GM18526 (cell line): Measurements from ENCODE around the gene SMDT1.
A peak's percentile ranks its signal among the peaks of the same experiment; 100 is the strongest.

Source experiments
- POLR2A ChIP-seq: IDR thresholded peaks from 3 replicates; pipeline ENCODE4 v1.6.1; 2011; ENCODE audit not compliant: insufficient read length; ENCODE audit errors: extremely low read depth

Gene SMDT1

DNA sequence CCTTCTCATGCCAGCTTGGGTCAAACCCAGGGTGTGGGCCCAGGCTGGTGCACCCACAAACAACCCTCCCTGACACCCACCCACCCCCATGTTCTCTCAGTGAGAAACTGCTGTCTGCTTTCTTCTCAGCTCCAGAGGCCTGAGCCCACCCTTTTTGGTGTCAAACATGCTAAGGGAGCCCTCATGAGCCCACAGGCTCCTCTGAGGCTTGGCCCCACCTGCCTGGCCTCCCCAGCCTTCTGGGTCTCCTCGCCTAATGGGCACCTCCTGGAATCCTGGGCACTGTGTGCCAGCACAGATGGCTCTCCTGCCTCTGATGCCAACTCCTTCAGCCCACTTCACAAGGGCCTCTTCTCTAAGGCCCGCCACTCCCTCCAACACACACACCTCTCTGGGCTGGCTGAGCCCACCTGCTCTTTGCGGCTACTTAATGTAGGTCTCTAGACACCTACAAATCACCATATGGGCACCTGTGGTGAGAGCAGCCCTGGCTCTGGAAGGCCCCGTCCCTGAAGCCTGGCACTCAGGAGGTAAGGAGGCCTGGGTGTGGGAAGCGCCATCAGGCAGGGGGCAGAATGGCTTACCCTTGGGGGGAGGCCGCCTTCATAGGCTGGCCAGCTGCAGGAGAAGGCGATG lies 13.3 kb upstream of the SMDT1 start:
- no peak for TF ChIP-seq POLR2A

- TF ChIP-seq POLR2A: no peak
Measured at GRCh38 chr22:42066937-42067336, 12.6 kb upstream of the SMDT1 start.

DNA sequence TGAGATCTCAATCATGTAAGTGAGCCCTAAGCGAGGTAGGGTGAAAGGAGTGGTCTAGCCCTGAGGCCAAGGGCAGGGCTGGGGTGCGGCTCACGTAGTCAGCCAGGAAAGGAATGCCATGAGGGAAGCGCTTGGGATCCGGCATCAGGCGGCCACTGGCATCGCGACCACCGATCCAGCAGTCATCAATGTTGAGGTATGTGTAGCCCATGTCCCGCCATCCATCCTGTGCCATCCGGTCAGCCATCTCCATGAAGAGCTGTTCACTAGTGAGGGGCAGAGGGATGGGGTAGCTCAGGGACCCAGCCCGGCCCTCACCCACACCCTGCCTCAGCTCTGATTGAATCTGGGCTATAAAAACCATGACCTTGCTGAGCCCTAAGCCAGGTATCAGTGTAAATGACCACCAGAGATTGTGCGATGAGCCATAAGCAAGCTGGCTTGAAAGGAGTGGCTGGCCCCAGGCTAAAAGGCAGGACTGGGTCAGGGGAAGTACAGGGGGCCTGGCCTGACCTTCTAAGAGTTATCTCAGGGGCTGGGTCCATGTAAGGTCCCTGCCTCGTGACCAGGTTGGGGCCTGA lies 11.7 kb upstream of the SMDT1 start:
- TF ChIP-seq POLR2A: no peak

DNA sequence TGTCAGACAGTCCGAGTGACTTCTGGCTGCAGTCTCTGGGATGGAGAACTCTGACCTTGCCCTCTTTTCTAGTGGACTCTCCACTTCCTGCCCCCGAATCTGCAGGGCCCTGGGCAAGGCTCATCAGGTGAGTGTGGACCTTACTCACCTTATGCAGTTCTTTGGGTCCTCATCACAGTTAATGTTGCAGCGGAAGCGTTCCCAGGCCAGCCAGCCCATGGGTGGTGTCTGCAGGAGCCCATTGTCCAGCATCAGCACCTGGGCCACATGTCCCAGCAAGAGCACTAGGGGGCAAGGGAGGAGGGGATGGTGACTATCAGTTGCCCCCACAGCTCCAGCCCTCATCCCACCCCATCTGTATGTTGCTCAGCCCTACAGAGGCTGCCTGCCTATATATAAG lies 11.2 kb upstream of the SMDT1 start:
- no peak for TF ChIP-seq POLR2A

- TF ChIP-seq POLR2A: no peak
Measured at GRCh38 chr22:42069801-42070516, 9.5 kb upstream of the SMDT1 start.

GRCh38 chr22:42070517-42071422 lies 8.7 kb upstream of the SMDT1 start, which contains the start of gene NAGA:
Gene NAGA (minus strand): TSS chr22:42070812. CDS start chr22:42070297, 515 bp downstream.
- TF ChIP-seq POLR2A: peak; percentile 72

- no peak for TF ChIP-seq POLR2A
Measured at GRCh38 chr22:42072606-42073330, 6.7 kb upstream of the SMDT1 start.

- no peak for TF ChIP-seq POLR2A
Measured at GRCh38 chr22:42073621-42074041, 5.9 kb upstream of the SMDT1 start.

DNA sequence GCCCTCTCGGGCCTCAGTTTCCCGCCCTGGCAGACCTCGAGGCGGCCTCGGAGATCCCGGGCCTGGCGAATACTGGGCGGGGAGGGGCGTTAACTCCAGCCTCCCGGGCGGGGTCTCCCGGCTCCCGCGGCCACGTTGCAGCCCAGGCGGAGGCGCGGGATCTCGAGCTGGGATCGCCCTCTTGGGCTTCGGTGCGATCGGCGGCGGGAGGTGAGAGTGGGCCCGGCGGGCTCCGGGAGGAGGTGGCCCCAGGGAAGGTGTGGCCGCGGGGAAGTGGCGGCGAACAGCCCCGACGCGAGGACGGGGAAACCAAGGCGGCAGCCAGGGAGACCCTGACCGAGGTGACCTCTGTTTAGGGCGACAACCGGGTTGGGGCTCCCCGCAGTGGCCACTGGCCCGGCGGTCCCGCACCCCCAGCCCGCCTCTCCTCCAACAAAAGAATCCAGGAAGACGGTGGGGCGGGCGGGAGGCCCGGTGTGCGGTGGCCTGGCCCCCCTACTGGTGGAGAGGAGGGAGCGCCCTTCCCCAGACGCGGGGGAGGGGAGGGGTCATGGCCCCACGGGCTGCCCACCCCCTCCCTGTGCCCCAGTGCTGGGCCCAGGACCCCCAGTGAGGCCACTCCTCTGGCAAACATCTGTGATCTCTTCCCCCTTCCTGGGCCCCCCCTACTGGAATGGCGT lies 5.2 kb upstream of the SMDT1 start, which contains the start of gene PHETA2:
Gene PHETA2, plus strand, starts transcription at position 117 of the 680 bp plus-strand sequence. CDS start 3,046 bp downstream, outside the sequence.
- TF ChIP-seq POLR2A: no peak

GRCh38 chr22:42074846-42075676 lies 4.4 kb upstream of the SMDT1 start:
- no peak for TF ChIP-seq POLR2A

- no peak for TF ChIP-seq POLR2A
Measured at GRCh38 chr22:42076764-42077485, 2.6 kb upstream of the SMDT1 start.

- no peak for TF ChIP-seq POLR2A
Measured at GRCh38 chr22:42077486-42078125, 1.9 kb upstream of the SMDT1 start.
